Psoas muscle (tissue), 8 donors: ENCODE data around the gene PHF21B. TPM values are rescaled to one million over a fixed set of nuclear protein-coding genes. Genes with fewer than 3 reads are reported as not detected.
A peak's percentile ranks its signal among the peaks of the same experiment; 100 is the strongest.

Source experiments
- ATAC-seq, 4 donors: fragments of 200-7000 bp; cut with Tn5 transposase; one replicate each; pipeline ENCODE4 v1.9.1; 2020; ENCODE audit warnings: moderate library complexity in 3 of 4, mild to moderate bottlenecking in 2 of 4
- DNase-seq, 2 donors: peaks; one replicate each; pipeline ENCODE4 v3.0.0-alpha.2; 2020
- H3K27ac ChIP-seq: fragments of 200-600 bp; one replicate; pipeline ENCODE4 v1.8.0; 2022
- H3K27me3 ChIP-seq, 3 donors: fragments of 200-600 bp in 1 of 3; one replicate each; pipeline versions ENCODE4 v1.6.1 to v1.8.0; 2013 to 2022; ENCODE audit warnings: low read length in 2 of 3, mild to moderate bottlenecking in 2 of 3, moderate library complexity in 1 of 3; ENCODE audit not compliant: insufficient read depth in 3 of 3
- H3K36me3 ChIP-seq, 2 donors: fragments of 200-600 bp in 1 of 2; one replicate each; pipeline versions ENCODE4 v1.6.1 to v1.8.0; 2013 to 2022; ENCODE audit warnings: low read depth in 1 of 2, mild to moderate bottlenecking in 1 of 2, moderate library complexity in 1 of 2; ENCODE audit not compliant: insufficient read depth in 1 of 2
- H3K4me1 ChIP-seq: fragments of 200-600 bp; one replicate; pipeline ENCODE4 v1.8.0; 2022
- H3K4me3 ChIP-seq: fragments of 200-600 bp; one replicate; pipeline ENCODE4 v1.8.0; 2022; ENCODE audit warnings: mild to moderate bottlenecking
- H3K9me3 ChIP-seq: fragments of 200-600 bp; one replicate; pipeline ENCODE4 v1.8.0; 2022
- CTCF ChIP-seq: fragments of 200-600 bp; IDR thresholded peaks from one replicate; pipeline ENCODE4 v1.8.0; 2022; ENCODE audit warnings: antibody characterized with exemption
- WGBS, 3 donors: extraction: QIAGEN DNeasy Blood & Tissue Kit; methylation state at CpG; one replicate each; pipeline versions ENCODE4 v1.1.6 to v1.1.7; 2013; 5-methylcytosine and 5-hydroxymethylcytosine counted together
- intact Hi-C, 2 donors: fragments of 100-400 bp; cut with DNase I; formaldehyde crosslinking; loops; one replicate each; pipeline versions ENCODE4 v1.11.0 to v1.14.2; 2022
- long read RNA-seq, 2 donors: library from polyadenylated mRNA; unstranded; transcript quantifications; one replicate each; pipeline ENCODE4 v2.0.0, GENCODE V29; 2021
- polyA plus RNA-seq, 3 donors: library from polyadenylated mRNA; stranded (reverse); fragments of 200-250 nt; gene quantifications; one replicate each; pipeline ENCODE4 v1.2.3, GENCODE V29; 2013
- total RNA-seq, 4 donors: library from RNA; stranded (reverse); fragmentation: NEBNext Ultra II Directional in 2 of 4; extraction: Animal tissue kit (Norgen Biotek cat#: 25700) in 2 of 4; gene quantifications; one replicate each; pipeline versions ENCODE4 v1.2.1 to v1.2.4, GENCODE V29; 2021 to 2023
- donor health status: healthy with polysubstance abuse.
- donor health status: DM: no; HTN: no; CAD: no; lungs with moderate emphysema.
- donor health status: Bipolar disorder and iron deficiency.
- donor health status: healthy.
- donor health status: DM: yes; HTN: yes; CAD: no.
- donor health status: DM: no; HTN: no; CAD: no.
- donor health status: DM: no; HTN: no; CAD: no.
- donor health status: DM: yes; HTN: yes; CAD: no.

PHF21B gene
- total RNA-seq: under 1 TPM in 3 of 4 donors, not detected in 1; 0.26 to 0.58 (median 0.44) TPM
- polyA plus RNA-seq: under 1 TPM; 0.03 to 0.06 (median 0.03) TPM
- long read RNA-seq, donor 1: 0 reads
- long read RNA-seq, donor 2: 0 reads

- ATAC-seq (peak in 1 of 4 donors; percentile 27), DNase-seq (peak; percentile 50 to 57)
- no peaks in the 10 kb centered on the region for H3K36me3 ChIP-seq
- intact Hi-C loops: no loop called here
- 1% methylated on average over 43 to 118 of the region's 121 CpGs for WGBS, 3 donors
- peaks cover 0 to 80% (median 13%) of the 10 kb centered on the region in 3 donors for H3K27me3 ChIP-seq
- no peak for TF ChIP-seq CTCF
- peak within 1 kb of the TSS; percentile 62 for H3K4me3 ChIP-seq
- H3K9me3 ChIP-seq: no peaks in the 10 kb centered on the region
- H3K27ac ChIP-seq: no peak within 1 kb of the TSS
- H3K4me1 ChIP-seq: peaks cover 15% of the 10 kb centered on the region
Observed at GRCh38 chr22:45009606-45010531, at the start of gene PHF21B. Gene PHF21B (minus strand): TSS chr22:45010005. CDS start chr22:45009549, 456 bp downstream.

- no peaks in the 10 kb centered on the region for H3K4me1 ChIP-seq
- ATAC-seq (no peak), DNase-seq (no peak)
- TF ChIP-seq CTCF: no peak
- H3K36me3 ChIP-seq: no peaks in the 10 kb centered on the region
- WGBS, 3 donors: 36 to 69% (median 38%) methylated on average over 5 of the region's 5 CpGs
- no peak overlapping the region for H3K4me3 ChIP-seq
- H3K9me3 ChIP-seq: no peaks in the 10 kb centered on the region
- intact Hi-C loops: no loop called here
- H3K27me3 ChIP-seq: peaks cover 0 to 17% (median 9%) of the 10 kb centered on the region in 3 donors
- no peak overlapping the region for H3K27ac ChIP-seq
Observed at GRCh38 chr22:45059296-45059695, 49.5 kb upstream of the PHF21B start.

GRCh38 chr22:45058622-45058912 lies 48.8 kb upstream of the PHF21B start:
- Histone ChIP-seq H3K36me3 (no peaks in the 10 kb centered on the region), H3K27me3 (peaks cover 0 to 15% (median 9%) of the 10 kb centered on the region in 3 donors), H3K9me3 (no peaks in the 10 kb centered on the region), H3K4me1 (no peaks in the 10 kb centered on the region), H3K27ac (no peak overlapping the region), H3K4me3 (no peak overlapping the region)
- no peak for TF ChIP-seq CTCF
- ATAC-seq (no peak), DNase-seq (no peak)
- WGBS, 3 donors: 84 to 85% (median 85%) methylated on average over 2 of the region's 2 CpGs
- intact Hi-C loops: no loop called here

GRCh38 chr22:45055936-45056335 lies 46.1 kb upstream of the PHF21B start:
- DNase-seq: no peak
- intact Hi-C loops: no loop called here
- WGBS, 3 donors: 73 to 74% (median 73%) methylated on average over 14 to 15 of the region's 15 CpGs

More at GRCh38 chr22:45055936-45056335, 46.1 kb upstream of the PHF21B start:
- no peak for ATAC-seq
- H3K36me3 ChIP-seq: no peaks in the 10 kb centered on the region
- TF ChIP-seq CTCF: no peak
- H3K4me3 ChIP-seq: no peak overlapping the region
- no peak overlapping the region for H3K27ac ChIP-seq
- H3K27me3 ChIP-seq: peaks cover 0 to 24% (median 11%) of the 10 kb centered on the region in 3 donors
- H3K9me3 ChIP-seq: no peaks in the 10 kb centered on the region
- no peaks in the 10 kb centered on the region for H3K4me1 ChIP-seq
